Panc1 (cell line): Measurements from ENCODE around the gene ZNF583. TPM values are rescaled to one million over a fixed set of nuclear protein-coding genes. Genes with fewer than 3 reads are reported as not detected.

Experiments used
- ATAC-seq: fragments of 200-7000 bp; cut with Tn5 transposase; 2 replicates; pipeline ENCODE4 v1.9.1; 2020; ENCODE audit warnings: mild to moderate bottlenecking, moderate library complexity
- BruUV-seq: library from RNA; stranded (reverse); fragments of 400-500 nt; replicated peaks from 2 replicates; lab custom pipeline; 2021; lab: Mats Ljungman, UMichigan
- CTCF ChIA-PET: fragments of 300-600 bp; sonication (Branson Sonifier 250); formaldehyde crosslinking; loops from one replicate; lab custom pipeline; 2022; ENCODE audit warnings: antibody characterized with exemption; lab: Charles Lee
- POLR2A ChIA-PET: fragments of 300-600 bp; sonication (Branson Sonifier 250); formaldehyde crosslinking; loops from one replicate; lab custom pipeline; 2022; ENCODE audit warnings: antibody characterized with exemption; lab: Charles Lee
- DNase-seq: peaks from one replicate; pipeline ENCODE4 v3.0.0-alpha.2; 2010; ENCODE audit warnings: low read depth, low spot score
- H3K27ac ChIP-seq: 2 replicates; pipeline ENCODE4 v1.5.1; 2011; ENCODE audit warnings: mild to moderate bottlenecking, low read length, inconsistent platforms
- H3K27me3 ChIP-seq: fragments of 200-500 bp; sonication (Bioruptor generic); 2 replicates; pipeline ENCODE4 v1.6.0; 2014; ENCODE audit warnings: low read length, inconsistent platforms; ENCODE audit not compliant: control insufficient read depth, insufficient read depth
- H3K36me3 ChIP-seq: fragments of 200-500 bp; sonication (Bioruptor generic); 2 replicates; pipeline ENCODE4 v1.5.1; 2014; ENCODE audit warnings: inconsistent platforms, mild to moderate bottlenecking, low read length, moderate library complexity; ENCODE audit not compliant: control insufficient read depth, insufficient read depth
- H3K4me1 ChIP-seq: 2 replicates; pipeline ENCODE4 v1.5.1; 2011; ENCODE audit warnings: inconsistent platforms, mild to moderate bottlenecking, low read length, moderate library complexity; ENCODE audit not compliant: control insufficient read depth, insufficient read depth
- H3K4me3 ChIP-seq, 2 experiments: 2 replicates each; pipeline ENCODE4 v1.5.1; 2011 to 2012; ENCODE audit warnings: low read depth in 2 of 2, low read length in 2 of 2, mild to moderate bottlenecking in 2 of 2, inconsistent platforms in 1 of 2, moderate library complexity in 1 of 2
- H3K9me3 ChIP-seq: fragments of 200-500 bp; sonication (Bioruptor generic); 2 replicates; pipeline ENCODE4 v1.5.1; 2014; ENCODE audit warnings: low read depth, mild to moderate bottlenecking, inconsistent platforms, low read length, moderate library complexity; ENCODE audit not compliant: control insufficient read depth, insufficient read depth
- POLR2AphosphoS5 ChIP-seq: IDR thresholded peaks from 2 replicates; pipeline ENCODE4 v1.6.1; 2012; ENCODE audit warnings: mild to moderate bottlenecking, low read depth, low read length, moderate library complexity
- REST ChIP-seq, 2 experiments: IDR thresholded peaks; 2 replicates each; pipeline ENCODE4 v1.6.1; 2011 to 2012; ENCODE audit warnings: low read depth in 2 of 2, control low read depth in 1 of 2, low read length in 1 of 2, mild to moderate bottlenecking in 1 of 2, moderate library complexity in 1 of 2; ENCODE audit not compliant: insufficient read depth in 1 of 2
- SIN3A ChIP-seq: IDR thresholded peaks from 2 replicates; pipeline ENCODE4 v1.6.1; 2012; ENCODE audit warnings: low read depth, mild to moderate bottlenecking, low read length, moderate library complexity, borderline replicate concordance; ENCODE audit not compliant: insufficient read depth
- TCF7L2 ChIP-seq: IDR thresholded peaks from 2 replicates; pipeline ENCODE4 v1.6.1; 2011; ENCODE audit warnings: mild to moderate bottlenecking, low read depth, low read length, inconsistent platforms
- in situ Hi-C: cut with HindIII; loops from 2 replicates; pipeline ENCODE4 v1.10.0; 2016; ENCODE audit warnings: low sequenced_read_pairs, low pct_unique_long_range_greater_than_20kb
- intact Hi-C: fragments of 100-400 bp; cut with micrococcal nuclease; formaldehyde crosslinking; loops from one replicate; pipeline ENCODE4 v1.10.0; 2022; ENCODE audit not compliant: unreplicated experiment
- total RNA-seq: library from RNA; stranded (reverse); gene quantifications from one replicate; pipeline ENCODE4 v1.2.1, GENCODE V29; 2021; ENCODE audit not compliant: unreplicated experiment
- TF ChIP-seq, protein P1 (sequence below): fragments of 450-650 bp; IDR thresholded peaks from 2 replicates; pipeline ENCODE4 v1.5.1; 2017; ENCODE audit warnings: mild to moderate bottlenecking

The ZNF583 gene
- total RNA-seq, 1 experiment from 2014 or later: 6.1 TPM

DNA sequence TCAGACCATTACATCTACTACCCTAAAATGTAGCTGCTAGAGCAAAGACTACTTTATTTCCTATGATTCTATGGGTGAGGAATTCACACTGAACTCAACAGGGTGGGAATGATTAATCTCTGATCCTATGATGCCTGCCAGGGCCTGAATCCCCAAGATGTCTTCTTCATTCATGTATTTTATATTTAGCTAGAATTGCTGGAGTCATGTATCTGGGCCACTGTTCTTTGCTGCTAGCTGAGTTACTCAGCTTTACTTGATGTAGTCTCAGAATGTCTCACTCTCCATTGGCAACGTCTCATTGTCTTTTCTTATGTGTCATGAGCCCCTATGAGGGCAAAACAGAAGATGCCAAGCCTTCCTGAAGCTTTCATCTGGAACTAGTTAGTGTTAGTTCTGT, 31.9 kb upstream of the ZNF583 start:
- H3K4me3 ChIP-seq: no peak overlapping the region
- H3K4me1 ChIP-seq: no peaks in the 10 kb centered on the region
- in situ Hi-C loops (no loop called here), intact Hi-C loops (no loop called here)
- TF ChIP-seq, protein P1, sequence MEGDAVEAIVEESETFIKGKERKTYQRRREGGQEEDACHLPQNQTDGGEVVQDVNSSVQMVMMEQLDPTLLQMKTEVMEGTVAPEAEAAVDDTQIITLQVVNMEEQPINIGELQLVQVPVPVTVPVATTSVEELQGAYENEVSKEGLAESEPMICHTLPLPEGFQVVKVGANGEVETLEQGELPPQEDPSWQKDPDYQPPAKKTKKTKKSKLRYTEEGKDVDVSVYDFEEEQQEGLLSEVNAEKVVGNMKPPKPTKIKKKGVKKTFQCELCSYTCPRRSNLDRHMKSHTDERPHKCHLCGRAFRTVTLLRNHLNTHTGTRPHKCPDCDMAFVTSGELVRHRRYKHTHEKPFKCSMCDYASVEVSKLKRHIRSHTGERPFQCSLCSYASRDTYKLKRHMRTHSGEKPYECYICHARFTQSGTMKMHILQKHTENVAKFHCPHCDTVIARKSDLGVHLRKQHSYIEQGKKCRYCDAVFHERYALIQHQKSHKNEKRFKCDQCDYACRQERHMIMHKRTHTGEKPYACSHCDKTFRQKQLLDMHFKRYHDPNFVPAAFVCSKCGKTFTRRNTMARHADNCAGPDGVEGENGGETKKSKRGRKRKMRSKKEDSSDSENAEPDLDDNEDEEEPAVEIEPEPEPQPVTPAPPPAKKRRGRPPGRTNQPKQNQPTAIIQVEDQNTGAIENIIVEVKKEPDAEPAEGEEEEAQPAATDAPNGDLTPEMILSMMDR: no peak
- TF ChIP-seq TCF7L2: no peak
- TF ChIP-seq POLR2AphosphoS5: no peak
- no peak for TF ChIP-seq SIN3A
- no peak for TF ChIP-seq REST (IDR thresholded peaks at IDR 0.05; ENCODE audit: insufficient read depth in 1 of 2, low read depth in 2 of 2, low read length in 1 of 2)
- no peak overlapping the region for H3K27ac ChIP-seq
- no peaks in the 10 kb centered on the region for H3K36me3 ChIP-seq
- H3K27me3 ChIP-seq: no peaks in the 10 kb centered on the region
- ATAC-seq (no peak), DNase-seq (no peak)
- H3K9me3 ChIP-seq: peaks cover 12% of the 10 kb centered on the region; the same call in 1 of the 2 replicates
- POLR2A ChIA-PET: no interaction called here
- no TSS peak for BruUV-seq
- CTCF ChIA-PET: no interaction called here

- no peak overlapping the region for H3K27ac ChIP-seq
- TF ChIP-seq, protein P1: no peak
- TF ChIP-seq REST (IDR thresholded peaks at IDR 0.05; ENCODE audit: insufficient read depth in 1 of 2, low read depth in 2 of 2, low read length in 1 of 2) (no peak), POLR2AphosphoS5 (no peak), TCF7L2 (no peak), SIN3A (no peak)
- H3K27me3 ChIP-seq: no peaks in the 10 kb centered on the region
- no TSS peak for BruUV-seq
- no peak overlapping the region for H3K4me3 ChIP-seq
- no peak for DNase-seq
- no peaks in the 10 kb centered on the region for H3K4me1 ChIP-seq
- CTCF ChIA-PET: no interaction called here
- H3K9me3 ChIP-seq: peaks cover 14% of the 10 kb centered on the region; the same call in 1 of the 2 replicates
- intact Hi-C loops (no loop called here), in situ Hi-C loops (no loop called here)
- H3K36me3 ChIP-seq: no peaks in the 10 kb centered on the region
- POLR2A ChIA-PET: no interaction called here
- ATAC-seq: 0 out of 2 replicates have a peak, but pooled peaks have one; percentile 34
Observed at GRCh38 chr19:56377105-56377924, 26.8 kb upstream of the ZNF583 start.
